ENCODE measurements around the gene FMNL1. TPM values are rescaled to one million over a fixed set of nuclear protein-coding genes. Genes with fewer than 3 reads are reported as not detected.
"Not testable (repeated sequence)": the region's sequence is repeated elsewhere in the genome, so short reads cannot be mapped to it uniquely, and the experiment has no call there.

The FMNL1 gene
- total RNA-seq, 6 experiments from 2014 or later = 1.6 to 8.0 (median 6.0) TPM

- TF ChIP-seq CTCF (IDR thresholded peaks at IDR 0.05) = peak; percentile 66
- no peaks in the 10 kb centered on the region for H3K9me3 Mint-ChIP-seq
- H3K27ac Mint-ChIP-seq = peak overlapping the region; percentile 13; the same call in 1 of the 2 replicates
- H3K4me3 Mint-ChIP-seq = peak overlapping the region; percentile 87
- H3K4me1 Mint-ChIP-seq (ENCODE audit: low read depth) = peaks cover 11% of the 10 kb centered on the region
- no peaks in the 10 kb centered on the region for H3K36me3 Mint-ChIP-seq (ENCODE audit: low read depth)
- peaks cover 4% of the 10 kb centered on the region for H3K27me3 Mint-ChIP-seq (ENCODE audit: insufficient read depth)
- DNase-seq = no peak
Measured at GRCh38 chr17:45246861-45247428, 25.3 kb downstream of the FMNL1 start.

GRCh38 chr17:45247429-45248131 lies 25.9 kb downstream of the FMNL1 start:
- no peaks in the 10 kb centered on the region for H3K9me3 Mint-ChIP-seq
- peak; percentile 70 for DNase-seq
- peaks cover 11% of the 10 kb centered on the region for H3K4me1 Mint-ChIP-seq (ENCODE audit: low read depth)
- peaks cover 4% of the 10 kb centered on the region for H3K27me3 Mint-ChIP-seq (ENCODE audit: insufficient read depth)
- peak overlapping the region; percentile 87 for H3K4me3 Mint-ChIP-seq
- H3K27ac Mint-ChIP-seq = peak overlapping the region; percentile 74
- H3K36me3 Mint-ChIP-seq (ENCODE audit: low read depth) = no peaks in the 10 kb centered on the region
- no peak for TF ChIP-seq CTCF (IDR thresholded peaks at IDR 0.05)

- no peak for TF ChIP-seq CTCF (IDR thresholded peaks at IDR 0.05)
- no peak for DNase-seq
- Mint-ChIP-seq H3K9me3 (no peaks in the 10 kb centered on the region), H3K27ac (no peak overlapping the region), H3K27me3 (ENCODE audit: insufficient read depth) (peaks cover 3% of the 10 kb centered on the region), H3K4me1 (ENCODE audit: low read depth) (peaks cover 11% of the 10 kb centered on the region), H3K4me3 (no peak overlapping the region; the same call in 1 of the 2 replicates), H3K36me3 (ENCODE audit: low read depth) (no peaks in the 10 kb centered on the region)
Measured at GRCh38 chr17:45248132-45248957, 26.7 kb downstream of the FMNL1 start.

- no peaks in the 10 kb centered on the region for H3K36me3 Mint-ChIP-seq (ENCODE audit: low read depth)
- H3K27ac Mint-ChIP-seq = no peak overlapping the region
- no peak overlapping the region for H3K4me3 Mint-ChIP-seq
- TF ChIP-seq CTCF (IDR thresholded peaks at IDR 0.05) = no peak
- H3K4me1 Mint-ChIP-seq (ENCODE audit: low read depth) = peaks cover 2% of the 10 kb centered on the region
- H3K9me3 Mint-ChIP-seq = no peaks in the 10 kb centered on the region
- no peak for DNase-seq
- H3K27me3 Mint-ChIP-seq (ENCODE audit: insufficient read depth) = peaks cover 10% of the 10 kb centered on the region
Measured at GRCh38 chr17:45251931-45252330, 30.2 kb downstream of the FMNL1 start.

- H3K4me3 Mint-ChIP-seq; DNase-seq; H3K36me3 Mint-ChIP-seq (ENCODE audit: low read depth); H3K4me1 Mint-ChIP-seq (ENCODE audit: low read depth); H3K9me3 Mint-ChIP-seq; H3K27ac Mint-ChIP-seq: not testable (repeated sequence)
- H3K27me3 Mint-ChIP-seq (ENCODE audit: insufficient read depth) = peaks cover 16% of the 10 kb centered on the region
Measured at GRCh38 chr17:45253237-45253636, 31.6 kb downstream of the FMNL1 start.

- TF ChIP-seq CTCF (IDR thresholded peaks at IDR 0.05) = no peak
- Mint-ChIP-seq H3K27me3 (ENCODE audit: insufficient read depth) (peaks cover 17% of the 10 kb centered on the region), H3K27ac (no peak overlapping the region), H3K36me3 (ENCODE audit: low read depth) (no peaks in the 10 kb centered on the region), H3K9me3 (no peaks in the 10 kb centered on the region), H3K4me3 (no peak overlapping the region), H3K4me1 (ENCODE audit: low read depth) (no peaks in the 10 kb centered on the region)
- DNase-seq = no peak
Measured at GRCh38 chr17:45253879-45254278, 32.2 kb downstream of the FMNL1 start.

Measured in HFFc6 (cell line).